Heart left ventricle (tissue), 16 donors: ENCODE data around the gene COL8A2. TPM values are rescaled to one million over a fixed set of nuclear protein-coding genes. Genes with fewer than 3 reads are reported as not detected.

Experiments used
- ATAC-seq, 4 donors: fragments of 200-7000 bp; cut with Tn5 transposase; one replicate each; pipeline ENCODE4 v1.9.1; 2020 to 2022; ENCODE audit warnings: moderate library complexity in 4 of 4, mild to moderate bottlenecking in 3 of 4, moderate number of reproducible peaks in 1 of 4
- DNase-seq, 5 donors: peaks; one replicate each; pipeline ENCODE4 v3.0.0-alpha.2; 2020
- H3K27ac ChIP-seq, 12 donors: fragments of 200-600 bp; sonication (generic) in 4 of 12; one replicate each; pipeline versions ENCODE4 v1.5.0 to v1.8.0; 2016 to 2022; ENCODE audit warnings: mild to moderate bottlenecking in 2 of 12
- H3K27me3 ChIP-seq, 9 donors: fragments of 200-600 bp; sonication (generic) in 2 of 9; one replicate each; pipeline versions ENCODE4 v1.5.1 to v1.8.0; 2016 to 2022; ENCODE audit warnings: mild to moderate bottlenecking in 3 of 9
- H3K36me3 ChIP-seq, 9 donors: fragments of 200-600 bp; sonication (generic) in 2 of 9; one replicate each; pipeline versions ENCODE4 v1.5.0 to v1.8.0; 2018 to 2022; ENCODE audit warnings: mild to moderate bottlenecking in 2 of 9
- H3K4me1 ChIP-seq, 12 donors: fragments of 200-600 bp; sonication (generic) in 4 of 12; one replicate each; pipeline versions ENCODE4 v1.5.0 to v1.8.0; 2016 to 2022; ENCODE audit warnings: mild to moderate bottlenecking in 3 of 12
- H3K4me3 ChIP-seq, 12 donors: fragments of 200-600 bp; sonication (generic) in 4 of 12; one replicate each; pipeline versions ENCODE4 v1.5.0 to v1.8.0; 2017 to 2022; ENCODE audit warnings: mild to moderate bottlenecking in 9 of 12, moderate library complexity in 4 of 12
- H3K9me3 ChIP-seq, 12 donors: fragments of 200-600 bp; sonication (generic) in 4 of 12; one replicate each; pipeline versions ENCODE4 v1.5.0 to v1.8.0; 2016 to 2022; ENCODE audit warnings: mild to moderate bottlenecking in 1 of 12
- POLR2A ChIP-seq, 2 donors: fragments of 450-650 bp; IDR thresholded peaks; one replicate each; pipeline ENCODE4 v1.6.1; 2017; ENCODE audit warnings: antibody characterized with exemption in 2 of 2, mild to moderate bottlenecking in 2 of 2, moderate library complexity in 2 of 2
- WGBS, 4 donors: extraction: QIAGEN DNeasy Blood & Tissue Kit in 2 of 4; methylation state at CpG; one replicate each; pipeline versions ENCODE4 v1.1.5 to v1.1.7; 2013 to 2018; 5-methylcytosine and 5-hydroxymethylcytosine counted together
- intact Hi-C, 10 donors: fragments of 100-400 bp; cut with DNase I; formaldehyde crosslinking; loops; one replicate each; pipeline versions ENCODE4 v1.11.1 to v1.14.2; 2022
- polyA plus RNA-seq, 2 donors: library from polyadenylated mRNA; stranded (reverse); fragments of 200-250 nt; gene quantifications; one replicate each; pipeline ENCODE4 v1.2.3, GENCODE V29; 2013
- total RNA-seq, 9 donors: library from RNA; depleted of rRNA in 2 of 9; stranded (reverse); fragments of >200 nt in 2 of 9; fragmentation: NEBNext Ultra II Directional in 3 of 9; extraction: Animal tissue kit (Norgen Biotek cat#: 25700) in 3 of 9; gene quantifications; one replicate each; pipeline versions ENCODE4 v1.1.0 to v1.2.4, GENCODE V29; 2016 to 2023
- TF ChIP-seq, protein P1 (sequence below), 12 donors: fragments of 200-600 bp; sonication (generic) in 4 of 12; IDR thresholded peaks; one replicate each; pipeline versions ENCODE4 v1.5.0 to v1.8.0; 2018 to 2022; ENCODE audit warnings: antibody characterized with exemption in 12 of 12, mild to moderate bottlenecking in 5 of 12
- donor health status: ischemic (EF 13 %, LVEDD 7.1; RV severe dilation, severe dysfunction).
- donor health status: healthy with polysubstance abuse.
- donor health status: DM: no; HTN: yes; CAD: no.
- donor health status: DM: no; HTN: no; CAD: no.
- donor health status: ischemic (EF 25% LVEDD 6.9; RV normal size, moderate dysfunction).
- donor health status: ischemic (EF 25% LVEDD 5.7; RV mildly dilated, moderate dysfunction).
- donor health status: healthy.
- donor health status: DM: yes; HTN: yes; CAD: no.
- donor health status: ischemic (EF 35%, LVEDD 5.7; RV mildly dilated, moderate dysfunction).
- donor health status: nonischemic (EF 11% LVEDD 7.7; RV severe dilation, severe dysfunction).
- donor health status: DM: yes; HTN: yes; CAD: no.
- donor health status: PGD.
- donor health status: ischemic (EF 29% LVEDD 5.4; RV normal size, mild dysfunction).
- donor health status: nonischemic (EF 23%, LVEDD 6.1; RV moderate dilation, normal function).

COL8A2 gene
- total and polyA plus RNA-seq, 11 donors: 0.33 to 2.6 (median 0.60) TPM

DNA sequence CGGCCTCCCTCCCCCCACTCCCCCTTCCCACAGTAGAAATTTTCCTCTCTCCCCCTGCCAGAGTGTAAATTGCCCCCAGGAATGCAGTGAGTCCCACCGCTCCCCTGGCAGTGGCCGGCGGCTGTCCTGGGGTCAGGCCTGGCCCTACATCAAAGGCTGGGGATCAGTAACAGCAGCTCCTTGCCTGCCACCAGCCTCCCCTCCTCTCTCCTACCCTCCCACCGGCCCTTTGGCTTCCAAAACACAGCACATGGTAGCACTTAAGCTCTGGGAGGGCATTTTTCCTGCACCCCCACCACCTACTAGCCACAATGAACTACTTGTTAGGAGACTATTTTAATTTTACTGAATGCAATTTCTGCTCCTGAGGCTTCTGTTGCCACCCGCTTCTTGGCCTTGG, 9.0 kb upstream of the COL8A2 start:
- intact Hi-C loops: loop anchor here in 9 of 10 donors (1.0 to 5.0 kb wide), 4 partner anchors 33 to 37 kb away; no protein-coding TSS in a partner anchor
- peak overlapping the region in 2 of 12 donors; percentile 67 to 69 for H3K27ac ChIP-seq

DNA sequence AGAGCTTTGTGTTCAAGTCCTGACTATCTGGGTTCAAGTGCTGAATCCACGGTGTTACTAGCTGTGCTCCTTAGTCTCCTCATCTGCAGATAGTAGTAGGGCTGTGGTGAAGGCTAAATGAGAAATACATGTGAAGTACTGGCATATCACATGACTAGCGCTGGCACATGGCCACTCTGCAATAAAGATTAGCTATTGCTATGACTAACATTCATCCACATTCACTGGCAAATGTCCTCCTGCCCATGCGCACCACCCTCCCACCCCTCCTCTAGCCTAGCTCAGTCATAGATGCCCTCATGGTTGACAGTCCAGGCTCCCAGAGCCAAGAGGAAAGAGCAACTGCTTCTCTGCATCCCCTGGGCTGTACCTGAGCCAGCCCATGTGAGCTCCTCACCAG, 8.5 kb upstream of the COL8A2 start:
- no peak for TF ChIP-seq POLR2A (IDR thresholded peaks at IDR 0.05)
- TF ChIP-seq, protein P1, sequence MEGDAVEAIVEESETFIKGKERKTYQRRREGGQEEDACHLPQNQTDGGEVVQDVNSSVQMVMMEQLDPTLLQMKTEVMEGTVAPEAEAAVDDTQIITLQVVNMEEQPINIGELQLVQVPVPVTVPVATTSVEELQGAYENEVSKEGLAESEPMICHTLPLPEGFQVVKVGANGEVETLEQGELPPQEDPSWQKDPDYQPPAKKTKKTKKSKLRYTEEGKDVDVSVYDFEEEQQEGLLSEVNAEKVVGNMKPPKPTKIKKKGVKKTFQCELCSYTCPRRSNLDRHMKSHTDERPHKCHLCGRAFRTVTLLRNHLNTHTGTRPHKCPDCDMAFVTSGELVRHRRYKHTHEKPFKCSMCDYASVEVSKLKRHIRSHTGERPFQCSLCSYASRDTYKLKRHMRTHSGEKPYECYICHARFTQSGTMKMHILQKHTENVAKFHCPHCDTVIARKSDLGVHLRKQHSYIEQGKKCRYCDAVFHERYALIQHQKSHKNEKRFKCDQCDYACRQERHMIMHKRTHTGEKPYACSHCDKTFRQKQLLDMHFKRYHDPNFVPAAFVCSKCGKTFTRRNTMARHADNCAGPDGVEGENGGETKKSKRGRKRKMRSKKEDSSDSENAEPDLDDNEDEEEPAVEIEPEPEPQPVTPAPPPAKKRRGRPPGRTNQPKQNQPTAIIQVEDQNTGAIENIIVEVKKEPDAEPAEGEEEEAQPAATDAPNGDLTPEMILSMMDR (IDR thresholded peaks at IDR 0.05): no peak
- no peak overlapping the region for H3K4me3 ChIP-seq
- H3K9me3 ChIP-seq: no peaks in the 10 kb centered on the region
- DNase-seq (peak in 3 of 5 donors; percentile 42 to 68 (median 67)), ATAC-seq (peak in 3 of 4 donors; percentile 49 to 58 (median 50))
- 59 to 64% (median 60%) methylated on average over 3 of the region's 3 CpGs for WGBS, 4 donors
- peaks cover 0 to 38% (median 28%) of the 10 kb centered on the region in 12 donors for H3K4me1 ChIP-seq
- intact Hi-C loops: loop anchor here in 2 of 10 donors (5.0 kb wide), 1 partner anchor 36 kb away; no protein-coding TSS in a partner anchor
- H3K27me3 ChIP-seq: no peaks in the 10 kb centered on the region
- H3K36me3 ChIP-seq: peaks cover 0 to 24% (median 18%) of the 10 kb centered on the region in 9 donors
- no peak overlapping the region for H3K27ac ChIP-seq

More for the DNA sequence above, 9.0 kb upstream of the COL8A2 start:
- H3K36me3 ChIP-seq: peaks cover 0 to 28% (median 22%) of the 10 kb centered on the region in 9 donors
- ATAC-seq (peak in 1 of 4 donors; percentile 8), DNase-seq (no peak)
- H3K4me3 ChIP-seq: no peak overlapping the region
- H3K9me3 ChIP-seq: no peaks in the 10 kb centered on the region
- WGBS, 4 donors: 67 to 75% (median 71%) methylated on average over 6 of the region's 6 CpGs
- TF ChIP-seq, protein P1 (IDR thresholded peaks at IDR 0.05): no peak
- TF ChIP-seq POLR2A (IDR thresholded peaks at IDR 0.05): no peak
- peaks cover 0 to 38% (median 28%) of the 10 kb centered on the region in 12 donors for H3K4me1 ChIP-seq
- no peaks in the 10 kb centered on the region for H3K27me3 ChIP-seq

DNA sequence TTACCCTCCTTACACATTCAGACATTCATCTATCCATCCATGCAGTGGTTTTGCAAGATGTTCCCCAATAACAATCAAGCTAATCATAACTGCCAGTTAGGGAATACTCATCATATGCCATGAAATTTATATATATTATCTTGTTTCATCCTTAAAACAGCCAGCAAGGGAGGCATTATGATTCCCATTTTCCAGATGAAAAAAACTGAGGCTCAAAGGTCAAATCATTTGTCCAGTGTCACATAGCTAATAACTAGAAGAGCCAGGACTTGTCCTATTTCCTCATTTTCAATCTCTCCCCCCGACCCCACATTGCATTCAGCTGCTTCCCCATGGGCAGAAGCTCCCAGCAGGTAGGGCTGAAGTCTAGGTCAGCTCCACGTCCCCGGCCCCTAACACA, 7.0 kb upstream of the COL8A2 start:
- H3K36me3 ChIP-seq: peaks cover 0 to 9% (median 4%) of the 10 kb centered on the region in 9 donors
- intact Hi-C loops: loop anchor here in 2 of 10 donors (5.0 kb wide), 1 partner anchor 35 kb away; no protein-coding TSS in a partner anchor
- H3K4me3 ChIP-seq: no peak overlapping the region
- no peak for DNase-seq
- peaks cover 0 to 35% (median 22%) of the 10 kb centered on the region in 12 donors for H3K4me1 ChIP-seq
- no peaks in the 10 kb centered on the region for H3K27me3 ChIP-seq
- no peaks in the 10 kb centered on the region for H3K9me3 ChIP-seq
- no peak for TF ChIP-seq POLR2A (IDR thresholded peaks at IDR 0.05)
- TF ChIP-seq, protein P1 (IDR thresholded peaks at IDR 0.05): no peak
- no peak overlapping the region for H3K27ac ChIP-seq
- 82 to 90% (median 86%) methylated on average over 3 of the region's 3 CpGs for WGBS, 4 donors
- no peak for ATAC-seq

DNA sequence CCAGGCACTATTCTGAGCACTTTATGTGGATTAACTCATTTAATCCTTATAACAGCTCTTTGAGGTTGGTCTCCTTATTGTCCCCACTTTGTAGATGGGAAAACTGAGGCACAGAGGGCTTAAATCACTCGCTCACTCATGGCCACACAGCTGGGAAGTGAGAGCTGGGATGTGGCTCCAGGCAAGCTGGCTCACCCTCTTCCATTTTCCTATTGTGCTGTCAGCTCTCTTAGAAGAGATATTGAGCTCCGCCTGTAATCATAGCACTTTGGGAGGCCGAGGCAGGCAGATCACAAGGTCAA, 3.8 kb upstream of the COL8A2 start:
- DNase-seq (no peak), ATAC-seq (no peak)
- TF ChIP-seq, protein P1 (IDR thresholded peaks at IDR 0.05): no peak
- no peak for TF ChIP-seq POLR2A (IDR thresholded peaks at IDR 0.05)
- WGBS, 4 donors: 86 to 92% (median 90%) methylated on average over 3 of the region's 3 CpGs
- Histone ChIP-seq H3K9me3 (no peaks in the 10 kb centered on the region), H3K27me3 (peaks cover 0 to 17% (median 0%) of the 10 kb centered on the region in 9 donors), H3K27ac (no peak overlapping the region), H3K4me3 (no peak overlapping the region), H3K4me1 (peaks cover 0 to 18% (median 2%) of the 10 kb centered on the region in 12 donors), H3K36me3 (no peaks in the 10 kb centered on the region)
- intact Hi-C loops: loop anchor here in 1 of 10 donors (2.0 kb wide), 1 partner anchor 20 kb away; no protein-coding TSS in a partner anchor
